Neural cell (in vitro differentiated cells): ENCODE results near the gene C1orf21. TPM values are rescaled to one million over a fixed set of nuclear protein-coding genes. Genes with fewer than 3 reads are reported as not detected.

Experiments
- H2AFZ ChIP-seq: fragments of 200-600, 300-800 bp; sonication (generic), shearing (Covaris generic); 2 replicates; pipeline ENCODE4 v1.6.0; 2014; ENCODE audit warnings: low read depth, mild to moderate bottlenecking, antibody characterized with exemption, low read length, moderate library complexity
- H3F3A ChIP-seq: fragments of 200-600 bp; shearing (Covaris generic); 2 replicates; pipeline ENCODE4 v1.6.1; 2016; ENCODE audit warnings: mild to moderate bottlenecking, moderate library complexity, mixed read lengths, antibody characterized with exemption, low read length; ENCODE audit not compliant: insufficient read depth, poor library complexity, severe bottlenecking
- H3K27ac ChIP-seq: fragments of 200-600, 300-800 bp; sonication (generic), shearing (Covaris generic); 2 replicates; pipeline ENCODE4 v1.5.1; 2014; ENCODE audit warnings: mild to moderate bottlenecking, low read length, moderate library complexity
- H3K27me3 ChIP-seq: fragments of 300-800, 200-600 bp; sonication (generic), shearing (Covaris generic); 2 replicates; pipeline ENCODE4 v1.6.0; 2014; ENCODE audit warnings: mild to moderate bottlenecking, low read depth, low read length, moderate library complexity; ENCODE audit not compliant: insufficient read depth
- H3K36me3 ChIP-seq: fragments of 300-800, 200-600 bp; sonication (generic), shearing (Covaris generic); 2 replicates; pipeline ENCODE4 v1.5.1; 2014; ENCODE audit warnings: mild to moderate bottlenecking, antibody characterized with exemption, low read length, moderate library complexity; ENCODE audit not compliant: insufficient read depth
- H3K4me2 ChIP-seq: fragments of 300-800, 200-600 bp; sonication (generic), shearing (Covaris generic); 2 replicates; pipeline ENCODE4 v1.6.0; 2014; ENCODE audit warnings: mild to moderate bottlenecking, low read length
- H3K4me3 ChIP-seq: fragments of 300-800, 200-600 bp; sonication (generic), shearing (Covaris generic); 2 replicates; pipeline ENCODE4 v1.5.1; 2014; ENCODE audit warnings: mild to moderate bottlenecking, low read length, moderate library complexity
- H3K79me2 ChIP-seq: fragments of 200-600 bp; shearing (Covaris generic); replicated peaks from 2 replicates; pipeline ENCODE4 v1.6.0; 2014; ENCODE audit warnings: mild to moderate bottlenecking, low read length, moderate library complexity; ENCODE audit not compliant: insufficient read depth
- H3K9ac ChIP-seq: fragments of 300-800, 200-600 bp; sonication (generic), shearing (Covaris generic); 2 replicates; pipeline ENCODE4 v1.6.1; 2016; ENCODE audit warnings: mild to moderate bottlenecking, low read length, mixed read lengths
- H3K9me2 ChIP-seq: fragments of 200-600 bp; shearing (Covaris generic); 2 replicates; pipeline ENCODE4 v1.6.1; 2016; ENCODE audit warnings: mild to moderate bottlenecking, low read length, mixed read lengths; ENCODE audit not compliant: insufficient read depth
- H3K9me3 ChIP-seq: fragments of 200-600, 300-800 bp; sonication (generic), shearing (Covaris generic); 2 replicates; pipeline ENCODE4 v1.6.1; 2016; ENCODE audit warnings: mild to moderate bottlenecking, mixed run types, low read length, moderate library complexity, mixed read lengths
- H4K20me1 ChIP-seq: fragments of 200-600 bp; shearing (Covaris generic); 2 replicates; pipeline ENCODE4 v1.6.1; 2016; ENCODE audit warnings: mild to moderate bottlenecking, mixed run types; ENCODE audit not compliant: insufficient read depth
- CTCF ChIP-seq: fragments of 450-650 bp; IDR thresholded peaks from 2 replicates; pipeline ENCODE4 v1.5.1; 2014; ENCODE audit warnings: antibody characterized with exemption, mild to moderate bottlenecking, moderate library complexity; ENCODE audit not compliant: poor library complexity, severe bottlenecking
- EP300 ChIP-seq: fragments of 450-650 bp; conservative IDR thresholded peaks from 2 replicates; pipeline ENCODE4 v1.6.1; 2014; ENCODE audit warnings: antibody characterized with exemption, mild to moderate bottlenecking, moderate library complexity; ENCODE audit not compliant: poor library complexity, severe bottlenecking
- EZH2 ChIP-seq: fragments of 200-600, 300-800 bp; shearing (Covaris generic), sonication (generic); IDR thresholded peaks from 2 replicates; pipeline ENCODE4 v1.6.1; 2014; ENCODE audit warnings: antibody characterized with exemption, low read length, borderline replicate concordance, mild to moderate bottlenecking; ENCODE audit not compliant: insufficient read depth, poor library complexity, severe bottlenecking
- MXI1 ChIP-seq: fragments of 450-650 bp; conservative IDR thresholded peaks from 2 replicates; pipeline ENCODE4 v1.6.1; 2014; ENCODE audit warnings: antibody characterized with exemption, mild to moderate bottlenecking; ENCODE audit not compliant: poor library complexity, severe bottlenecking
- POLR2AphosphoS5 ChIP-seq: IDR thresholded peaks from 2 replicates; pipeline ENCODE4 v1.6.1; 2012
- RAD21 ChIP-seq: fragments of 450-650 bp; conservative IDR thresholded peaks from 2 replicates; pipeline ENCODE4 v1.6.1; 2014; ENCODE audit warnings: antibody characterized with exemption, mild to moderate bottlenecking, moderate library complexity
- SMC3 ChIP-seq: fragments of 450-650 bp; conservative IDR thresholded peaks from 2 replicates; pipeline ENCODE4 v1.6.1; 2014; ENCODE audit warnings: antibody characterized with exemption, mild to moderate bottlenecking, moderate library complexity; ENCODE audit not compliant: poor library complexity
- TAF1 ChIP-seq: IDR thresholded peaks from 2 replicates; pipeline ENCODE4 v1.6.1; 2012; ENCODE audit warnings: low read depth
- polyA plus RNA-seq: library from polyadenylated mRNA; depleted of rRNA; stranded (reverse); fragments of >200 nt; gene quantifications from 2 replicates; pipeline ENCODE4 v1.2.3, GENCODE V29; 2014
- TF ChIP-seq, protein P1 (sequence below): IDR thresholded peaks from 2 replicates; pipeline ENCODE4 v1.6.1; 2012; ENCODE audit warnings: borderline replicate concordance

Gene C1orf21
- polyA plus RNA-seq, 1 donor from 2014 or later: 21.1 TPM

DNA sequence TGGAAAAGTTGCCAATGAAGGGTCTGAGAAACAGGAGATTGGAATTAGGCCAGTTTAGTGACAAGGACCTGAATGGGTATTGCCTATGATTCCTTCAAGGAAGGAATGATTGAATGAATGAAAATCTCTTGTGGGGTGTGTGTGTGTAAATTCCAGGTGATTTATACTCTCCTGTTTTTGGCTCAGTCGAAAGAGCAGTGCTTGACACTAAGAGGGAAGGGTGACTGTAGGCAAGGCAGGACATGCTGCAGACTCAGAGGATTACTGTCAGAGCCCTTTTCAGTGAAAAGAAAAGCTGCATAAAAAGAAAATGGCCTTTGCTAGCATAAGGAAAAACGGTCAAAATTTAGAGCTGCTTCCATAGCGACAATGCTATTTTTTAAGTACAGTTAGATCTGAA lies 30.1 kb downstream of the C1orf21 start:
- no peaks in the 10 kb centered on the region for H3K9me2 ChIP-seq
- no peak overlapping the region for H3K4me3 ChIP-seq
- H3K27ac ChIP-seq: no peak overlapping the region
- no peaks in the 10 kb centered on the region for H4K20me1 ChIP-seq
- H3K9ac ChIP-seq: no peak overlapping the region
- TF ChIP-seq RAD21: no peak
- no peak for TF ChIP-seq MXI1
- no peak for TF ChIP-seq POLR2AphosphoS5
- no peak for TF ChIP-seq EP300
- no peak for TF ChIP-seq TAF1
- TF ChIP-seq, protein P1, sequence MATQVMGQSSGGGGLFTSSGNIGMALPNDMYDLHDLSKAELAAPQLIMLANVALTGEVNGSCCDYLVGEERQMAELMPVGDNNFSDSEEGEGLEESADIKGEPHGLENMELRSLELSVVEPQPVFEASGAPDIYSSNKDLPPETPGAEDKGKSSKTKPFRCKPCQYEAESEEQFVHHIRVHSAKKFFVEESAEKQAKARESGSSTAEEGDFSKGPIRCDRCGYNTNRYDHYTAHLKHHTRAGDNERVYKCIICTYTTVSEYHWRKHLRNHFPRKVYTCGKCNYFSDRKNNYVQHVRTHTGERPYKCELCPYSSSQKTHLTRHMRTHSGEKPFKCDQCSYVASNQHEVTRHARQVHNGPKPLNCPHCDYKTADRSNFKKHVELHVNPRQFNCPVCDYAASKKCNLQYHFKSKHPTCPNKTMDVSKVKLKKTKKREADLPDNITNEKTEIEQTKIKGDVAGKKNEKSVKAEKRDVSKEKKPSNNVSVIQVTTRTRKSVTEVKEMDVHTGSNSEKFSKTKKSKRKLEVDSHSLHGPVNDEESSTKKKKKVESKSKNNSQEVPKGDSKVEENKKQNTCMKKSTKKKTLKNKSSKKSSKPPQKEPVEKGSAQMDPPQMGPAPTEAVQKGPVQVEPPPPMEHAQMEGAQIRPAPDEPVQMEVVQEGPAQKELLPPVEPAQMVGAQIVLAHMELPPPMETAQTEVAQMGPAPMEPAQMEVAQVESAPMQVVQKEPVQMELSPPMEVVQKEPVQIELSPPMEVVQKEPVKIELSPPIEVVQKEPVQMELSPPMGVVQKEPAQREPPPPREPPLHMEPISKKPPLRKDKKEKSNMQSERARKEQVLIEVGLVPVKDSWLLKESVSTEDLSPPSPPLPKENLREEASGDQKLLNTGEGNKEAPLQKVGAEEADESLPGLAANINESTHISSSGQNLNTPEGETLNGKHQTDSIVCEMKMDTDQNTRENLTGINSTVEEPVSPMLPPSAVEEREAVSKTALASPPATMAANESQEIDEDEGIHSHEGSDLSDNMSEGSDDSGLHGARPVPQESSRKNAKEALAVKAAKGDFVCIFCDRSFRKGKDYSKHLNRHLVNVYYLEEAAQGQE: no peak
- TF ChIP-seq EZH2: no peak
- no peak for TF ChIP-seq SMC3
- no peak for TF ChIP-seq CTCF
- no peak overlapping the region for H2AFZ ChIP-seq
- no peaks in the 10 kb centered on the region for H3K27me3 ChIP-seq
- peaks cover 10% of the 10 kb centered on the region for H3K79me2 ChIP-seq
- H3K36me3 ChIP-seq: no peaks in the 10 kb centered on the region
- H3F3A ChIP-seq: no peaks in the 10 kb centered on the region
- no peak overlapping the region for H3K4me2 ChIP-seq
- no peaks in the 10 kb centered on the region for H3K9me3 ChIP-seq

DNA sequence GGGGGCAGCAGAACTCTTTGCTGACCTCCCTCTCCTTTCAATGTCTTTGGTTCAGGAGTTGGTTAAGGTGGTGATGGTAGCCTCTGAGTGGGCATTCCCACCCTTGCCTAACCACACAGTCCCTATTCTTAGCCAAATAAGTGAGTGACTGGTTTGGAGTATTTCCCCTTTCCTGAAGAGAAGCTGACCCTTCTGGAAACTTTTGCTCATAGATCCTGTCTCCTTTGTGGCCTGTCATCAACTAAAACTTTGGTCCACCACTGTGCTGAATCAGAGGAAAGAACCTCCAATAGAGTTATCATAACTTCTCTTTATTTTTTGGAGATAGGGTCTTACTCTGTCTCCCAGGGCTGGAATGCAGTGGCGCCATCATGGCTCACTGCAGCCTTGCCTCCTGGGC lies 31.1 kb downstream of the C1orf21 start:
- H4K20me1 ChIP-seq: no peaks in the 10 kb centered on the region
- H3K27me3 ChIP-seq: no peaks in the 10 kb centered on the region
- H3K4me2 ChIP-seq: no peak overlapping the region
- H3K9me2 ChIP-seq: no peaks in the 10 kb centered on the region
- H3K4me3 ChIP-seq: no peak overlapping the region
- TF ChIP-seq CTCF (no peak), SMC3 (no peak), POLR2AphosphoS5 (no peak), MXI1 (no peak), EZH2 (no peak), EP300 (no peak), TAF1 (no peak), RAD21 (no peak)
- TF ChIP-seq, protein P1: no peak
- no peak overlapping the region for H3K27ac ChIP-seq
- no peak overlapping the region for H2AFZ ChIP-seq
- no peaks in the 10 kb centered on the region for H3K36me3 ChIP-seq
- peaks cover 7% of the 10 kb centered on the region for H3K79me2 ChIP-seq
- H3K9ac ChIP-seq: no peak overlapping the region
- no peaks in the 10 kb centered on the region for H3F3A ChIP-seq
- H3K9me3 ChIP-seq: no peaks in the 10 kb centered on the region
